K562 (cell line): ENCODE data around the gene FBXO10. TPM values are rescaled to one million over a fixed set of nuclear protein-coding genes. Genes with fewer than 3 reads are reported as not detected.

Experiments used
- ATAC-seq: fragments of 200-7000 bp; cut with Tn5 transposase; 3 replicates; pipeline ENCODE4 v1.9.1; 2020; ENCODE audit warnings: moderate library complexity
- BruUV-seq: library from RNA; stranded (reverse); fragments of 400-500 nt; replicated peaks from 2 replicates; lab custom pipeline; 2021; lab: Mats Ljungman, UMichigan
- CTCF ChIA-PET: fragments of 300-600 bp; formaldehyde crosslinking; extraction: SDS; loops from one replicate; lab custom pipeline; 2021; ENCODE audit warnings: low intra/inter-chr PET ratio; lab: Yijun Ruan, JAX
- POLR2A ChIA-PET: fragments of 300-600, 350-650 bp; sonication (Branson Sonifier 250); formaldehyde crosslinking; extraction: SDS; loops from one replicate; lab custom pipeline; 2021; ENCODE audit warnings: antibody characterized with exemption, inconsistent platforms; lab: Yijun Ruan, JAX
- DNase-seq, 4 experiments: peaks; one replicate each; pipeline versions ENCODE4 v3.0.0 to v3.0.0-alpha.2; 2011 to 2018; ENCODE audit warnings: low spot score in 3 of 4, mixed read lengths in 3 of 4; ENCODE audit errors: extremely low read depth in 1 of 4
- FAIRE-seq: peaks from 2 replicates; lab custom pipeline; 2011; peaks lifted over from hg19 to GRCh38; lab: Jason Lieb, UNC
- H2AFZ ChIP-seq: 2 replicates; pipeline ENCODE4 v1.6.0; 2011; ENCODE audit warnings: low read depth, low read length, control low read depth, inconsistent platforms
- H3K27ac ChIP-seq: fragments of 200-600 bp; 3 replicates; pipeline ENCODE4 v1.8.0; 2011; ENCODE audit warnings: low read depth, mild to moderate bottlenecking, control low read depth, inconsistent platforms, low read length, moderate library complexity, mixed read lengths; ENCODE audit errors: extremely low read depth
- H3K27me3 ChIP-seq, 2 experiments: fragments of 300-600 bp in 1 of 2; 2 replicates in 1 of 2; 3 replicates in 1 of 2; pipeline versions ENCODE4 v1.6.0 to v1.8.0; 2011; ENCODE audit warnings: inconsistent platforms in 2 of 2, low read length in 2 of 2, mild to moderate bottlenecking in 1 of 2, mixed read lengths in 1 of 2, moderate library complexity in 1 of 2; ENCODE audit not compliant: control insufficient read depth in 2 of 2, insufficient read depth in 2 of 2
- H3K36me3 ChIP-seq: fragments of 300-600 bp; 3 replicates; pipeline ENCODE4 v1.8.0; 2011; ENCODE audit warnings: mild to moderate bottlenecking, low read length, inconsistent platforms; ENCODE audit not compliant: control insufficient read depth, insufficient read depth
- H3K4me1 ChIP-seq, 2 experiments: fragments of 200-600 bp in 1 of 2; replicated peaks in 1 of 2; 2 replicates in 1 of 2; 3 replicates in 1 of 2; pipeline versions ENCODE4 v1.5.1 to v1.8.0; 2011; ENCODE audit warnings: inconsistent platforms in 2 of 2, low read length in 2 of 2, mild to moderate bottlenecking in 1 of 2, mixed read lengths in 1 of 2, moderate library complexity in 1 of 2; ENCODE audit not compliant: control insufficient read depth in 2 of 2, insufficient read depth in 2 of 2
- H3K4me2 ChIP-seq: 2 replicates; pipeline ENCODE4 v1.6.1; 2011; ENCODE audit warnings: low read length, control low read depth, inconsistent platforms, mixed read lengths; ENCODE audit not compliant: insufficient read depth
- H3K4me3 ChIP-seq: fragments of 200-600 bp; sonication (generic), shearing (Covaris generic); 2 replicates; pipeline ENCODE4 v1.5.1; 2016; ENCODE audit warnings: control low read depth, inconsistent platforms
- H3K79me2 ChIP-seq: fragments of 200-600 bp; 3 replicates; pipeline ENCODE4 v1.8.0; 2011; ENCODE audit warnings: low read length, inconsistent platforms; ENCODE audit not compliant: control insufficient read depth, insufficient read depth
- H3K9ac ChIP-seq, 2 experiments: 2 replicates each; pipeline versions ENCODE4 v1.6.0 to v1.6.1; 2011; ENCODE audit warnings: low read depth in 2 of 2, low read length in 2 of 2, control low read depth in 1 of 2, inconsistent platforms in 1 of 2, mild to moderate bottlenecking in 1 of 2, mixed read lengths in 1 of 2; ENCODE audit not compliant: insufficient read depth in 1 of 2
- H3K9me1 ChIP-seq: one replicate; pipeline ENCODE4 v1.6.0; 2011; ENCODE audit warnings: inconsistent platforms, mild to moderate bottlenecking, low read length, moderate library complexity; ENCODE audit not compliant: control insufficient read depth, insufficient read depth
- H3K9me3 ChIP-seq: replicated peaks from 2 replicates; pipeline ENCODE4 v1.5.1; 2011; ENCODE audit warnings: low read depth, low read length, inconsistent platforms; ENCODE audit not compliant: control insufficient read depth, insufficient read depth
- H4K20me1 ChIP-seq: replicated peaks from 2 replicates; pipeline ENCODE4 v1.6.1; 2011; ENCODE audit warnings: low read length, inconsistent platforms, mixed read lengths; ENCODE audit not compliant: control insufficient read depth, insufficient read depth
- CTBP1 ChIP-seq: fragments of 450-650 bp; IDR thresholded peaks from 2 replicates; pipeline ENCODE4 v1.6.1; 2016; ENCODE audit warnings: borderline replicate concordance
- ESRRA ChIP-seq: fragments of 450-650 bp; IDR thresholded peaks from 2 replicates; pipeline ENCODE4 v1.6.1; 2014; ENCODE audit warnings: low read depth, mild to moderate bottlenecking, moderate library complexity, borderline replicate concordance
- HLTF ChIP-seq: fragments of 450-650 bp; IDR thresholded peaks from 2 replicates; pipeline ENCODE4 v1.6.1; 2016
- NCOA6 ChIP-seq: fragments of 450-650 bp; IDR thresholded peaks from 2 replicates; pipeline ENCODE4 v1.6.1; 2017; ENCODE audit warnings: mild to moderate bottlenecking
- NFXL1 ChIP-seq: fragments of 450-650 bp; formaldehyde crosslinking; IDR thresholded peaks from 2 replicates; pipeline ENCODE4 v1.4.0; 2021; ENCODE audit warnings: mild to moderate bottlenecking
- SPI1 ChIP-seq: IDR thresholded peaks from 2 replicates; pipeline ENCODE4 v1.6.1; 2011; ENCODE audit warnings: low read depth, low read length, control low read depth, borderline replicate concordance
- XRCC3 ChIP-seq: fragments of 450-650 bp; IDR thresholded peaks from 2 replicates; pipeline ENCODE4 v1.6.1; 2017; ENCODE audit warnings: mild to moderate bottlenecking, moderate library complexity
- ZNF707 ChIP-seq: fragments of 250-450 bp; sonication (Bioruptor Pico); conservative IDR thresholded peaks from 2 replicates; pipeline ENCODE4 v1.8.0; 2022; ENCODE audit warnings: inconsistent platforms, mild to moderate bottlenecking, moderate library complexity
- ZNF766 ChIP-seq: fragments of 200-800 bp; sonication (Bioruptor generic); conservative IDR thresholded peaks from 2 replicates; pipeline ENCODE4 v1.6.1; 2016; ENCODE audit warnings: missing genetic modification characterization, missing compliant biosample characterization
- WGBS: fragments of 100-300 bp; shearing (Covaris generic); methylation state at CpG from one replicate; pipeline ENCODE4 v1.1.6; 2016; ENCODE audit warnings: low coverage, mixed read lengths; ENCODE audit not compliant: insufficient coverage; ENCODE audit errors: missing lambda C conversion rate; 5-methylcytosine and 5-hydroxymethylcytosine counted together
- in situ Hi-C: fragments of 300-500 bp; cut with MboI; formaldehyde crosslinking; loops from 4 replicates; pipeline ENCODE4 v1.15.0; 2018; ENCODE audit warnings: inconsistent platforms, mixed read lengths
- intact Hi-C: fragments of 100-400 bp; cut with micrococcal nuclease; formaldehyde crosslinking; loops from 2 replicates; pipeline ENCODE4 v1.14.2; 2022
- polyA plus RNA-seq, 8 experiments: library from polyadenylated mRNA; depleted of rRNA in 4 of 8; stranded (reverse) in 5 of 8; unstranded in 3 of 8; fragments of >200 nt; fragmentation: Nextera tagmentation in 2 of 8; fragmentation: Illumina TruSeq in 1 of 8; extraction: Ambion mirVana in 2 of 8; extraction: Trizol in 1 of 8; gene quantifications; 2 replicates each; pipeline versions ENCODE4 v1.2.1 to v1.2.3, GENCODE V29; 2011 to 2014; ENCODE audit warnings: inconsistent platforms in 1 of 8, missing spikeins in 1 of 8
- total RNA-seq, 7 experiments: library from RNA; depleted of rRNA in 6 of 7; stranded (reverse); fragments of >200 nt in 6 of 7; fragmentation: Illumina TruSeq in 2 of 7; extraction: Trizol in 2 of 7; gene quantifications; 2 replicates each; pipeline versions ENCODE4 v1.2.1 to v1.2.3, GENCODE V29; 2011 to 2021; ENCODE audit warnings: low replicate concordance in 1 of 7
- TF ChIP-seq, protein P1 (sequence below): fragments of 450-650 bp; IDR thresholded peaks from 2 replicates; pipeline ENCODE4 v1.6.1; 2016; ENCODE audit warnings: mild to moderate bottlenecking
- TF ChIP-seq, protein P2 (sequence below): fragments of 250-450 bp; sonication (Bioruptor Pico); IDR thresholded peaks from 2 replicates; pipeline ENCODE4 v1.4.0; 2020; ENCODE audit warnings: mild to moderate bottlenecking, moderate library complexity
- TF ChIP-seq, protein P3 (sequence below), 3 experiments: fragments of 200-800 bp in 1 of 3; fragments of 250-450 bp in 1 of 3; fragments of 450-650 bp in 1 of 3; sonication (Bioruptor Pico) in 1 of 3; sonication (Bioruptor generic) in 1 of 3; formaldehyde crosslinking in 1 of 3; IDR thresholded peaks; 2 replicates each; pipeline versions ENCODE4 v1.6.1 to v1.8.0; 2016 to 2022; ENCODE audit warnings: mild to moderate bottlenecking in 2 of 3, missing genetic modification characterization in 2 of 3, missing compliant biosample characterization in 1 of 3, moderate library complexity in 1 of 3

Gene FBXO10
- total and polyA plus RNA-seq, 9 of the 15 experiments (the other 6 are each of a cell fraction or from before 2014, with no cell fraction given) = 0.84 to 9.9 (median 6.0) TPM

DNA sequence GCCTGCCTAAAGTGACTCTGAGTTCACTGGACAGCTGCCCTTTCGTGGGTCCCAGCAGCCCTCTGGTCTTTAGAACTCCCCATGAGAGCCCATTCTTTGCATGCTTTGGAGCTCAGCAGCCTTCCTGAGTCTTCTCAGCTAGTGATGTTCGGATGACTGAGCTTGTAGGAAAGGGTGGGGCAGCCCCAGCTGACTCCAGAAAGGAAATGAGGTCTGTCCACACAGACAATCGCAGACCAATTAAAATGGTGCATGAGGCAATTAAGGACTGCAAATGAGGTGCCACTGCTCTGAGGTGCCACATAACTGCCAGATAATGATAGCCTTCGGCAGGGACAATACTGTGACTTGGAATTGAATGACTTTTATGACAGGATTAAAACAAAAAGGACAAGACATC lies 41.7 kb upstream of the FBXO10 start:
- no peaks in the 10 kb centered on the region for H3K9me3 ChIP-seq
- POLR2A ChIA-PET = interaction anchor here (2.2 kb wide), 1 partner anchor 9 kb away, joined by 6 read pairs; no protein-coding TSS in a partner anchor
- in situ Hi-C loops = no loop called here
- H3K9me1 ChIP-seq = no peaks in the 10 kb centered on the region
- no peak overlapping the region for H2AFZ ChIP-seq
- no peaks in the 10 kb centered on the region for H3K79me2 ChIP-seq
- FAIRE-seq = no peak
- TF ChIP-seq ESRRA (no peak), CTBP1 (no peak), NCOA6 (no peak), SPI1 (no peak), NFXL1 (CRISPR knock-in tag) (no peak), HLTF (no peak), ZNF707 (no peak), ZNF766 (CRISPR knock-in tag) (no peak), XRCC3 (no peak)
- TF ChIP-seq, protein P1, sequence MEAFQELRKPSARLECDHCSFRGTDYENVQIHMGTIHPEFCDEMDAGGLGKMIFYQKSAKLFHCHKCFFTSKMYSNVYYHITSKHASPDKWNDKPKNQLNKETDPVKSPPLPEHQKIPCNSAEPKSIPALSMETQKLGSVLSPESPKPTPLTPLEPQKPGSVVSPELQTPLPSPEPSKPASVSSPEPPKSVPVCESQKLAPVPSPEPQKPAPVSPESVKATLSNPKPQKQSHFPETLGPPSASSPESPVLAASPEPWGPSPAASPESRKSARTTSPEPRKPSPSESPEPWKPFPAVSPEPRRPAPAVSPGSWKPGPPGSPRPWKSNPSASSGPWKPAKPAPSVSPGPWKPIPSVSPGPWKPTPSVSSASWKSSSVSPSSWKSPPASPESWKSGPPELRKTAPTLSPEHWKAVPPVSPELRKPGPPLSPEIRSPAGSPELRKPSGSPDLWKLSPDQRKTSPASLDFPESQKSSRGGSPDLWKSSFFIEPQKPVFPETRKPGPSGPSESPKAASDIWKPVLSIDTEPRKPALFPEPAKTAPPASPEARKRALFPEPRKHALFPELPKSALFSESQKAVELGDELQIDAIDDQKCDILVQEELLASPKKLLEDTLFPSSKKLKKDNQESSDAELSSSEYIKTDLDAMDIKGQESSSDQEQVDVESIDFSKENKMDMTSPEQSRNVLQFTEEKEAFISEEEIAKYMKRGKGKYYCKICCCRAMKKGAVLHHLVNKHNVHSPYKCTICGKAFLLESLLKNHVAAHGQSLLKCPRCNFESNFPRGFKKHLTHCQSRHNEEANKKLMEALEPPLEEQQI = no peak
- TF ChIP-seq, protein P2, sequence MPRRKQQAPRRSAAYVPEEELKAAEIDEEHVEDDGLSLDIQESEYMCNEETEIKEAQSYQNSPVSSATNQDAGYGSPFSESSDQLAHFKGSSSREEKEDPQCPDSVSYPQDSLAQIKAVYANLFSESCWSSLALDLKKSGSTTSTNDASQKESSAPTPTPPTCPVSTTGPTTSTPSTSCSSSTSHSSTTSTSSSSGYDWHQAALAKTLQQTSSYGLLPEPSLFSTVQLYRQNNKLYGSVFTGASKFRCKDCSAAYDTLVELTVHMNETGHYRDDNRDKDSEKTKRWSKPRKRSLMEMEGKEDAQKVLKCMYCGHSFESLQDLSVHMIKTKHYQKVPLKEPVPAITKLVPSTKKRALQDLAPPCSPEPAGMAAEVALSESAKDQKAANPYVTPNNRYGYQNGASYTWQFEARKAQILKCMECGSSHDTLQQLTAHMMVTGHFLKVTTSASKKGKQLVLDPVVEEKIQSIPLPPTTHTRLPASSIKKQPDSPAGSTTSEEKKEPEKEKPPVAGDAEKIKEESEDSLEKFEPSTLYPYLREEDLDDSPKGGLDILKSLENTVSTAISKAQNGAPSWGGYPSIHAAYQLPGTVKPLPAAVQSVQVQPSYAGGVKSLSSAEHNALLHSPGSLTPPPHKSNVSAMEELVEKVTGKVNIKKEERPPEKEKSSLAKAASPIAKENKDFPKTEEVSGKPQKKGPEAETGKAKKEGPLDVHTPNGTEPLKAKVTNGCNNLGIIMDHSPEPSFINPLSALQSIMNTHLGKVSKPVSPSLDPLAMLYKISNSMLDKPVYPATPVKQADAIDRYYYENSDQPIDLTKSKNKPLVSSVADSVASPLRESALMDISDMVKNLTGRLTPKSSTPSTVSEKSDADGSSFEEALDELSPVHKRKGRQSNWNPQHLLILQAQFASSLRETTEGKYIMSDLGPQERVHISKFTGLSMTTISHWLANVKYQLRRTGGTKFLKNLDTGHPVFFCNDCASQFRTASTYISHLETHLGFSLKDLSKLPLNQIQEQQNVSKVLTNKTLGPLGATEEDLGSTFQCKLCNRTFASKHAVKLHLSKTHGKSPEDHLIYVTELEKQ (CRISPR knock-in tag) = no peak
- TF ChIP-seq, protein P3, sequence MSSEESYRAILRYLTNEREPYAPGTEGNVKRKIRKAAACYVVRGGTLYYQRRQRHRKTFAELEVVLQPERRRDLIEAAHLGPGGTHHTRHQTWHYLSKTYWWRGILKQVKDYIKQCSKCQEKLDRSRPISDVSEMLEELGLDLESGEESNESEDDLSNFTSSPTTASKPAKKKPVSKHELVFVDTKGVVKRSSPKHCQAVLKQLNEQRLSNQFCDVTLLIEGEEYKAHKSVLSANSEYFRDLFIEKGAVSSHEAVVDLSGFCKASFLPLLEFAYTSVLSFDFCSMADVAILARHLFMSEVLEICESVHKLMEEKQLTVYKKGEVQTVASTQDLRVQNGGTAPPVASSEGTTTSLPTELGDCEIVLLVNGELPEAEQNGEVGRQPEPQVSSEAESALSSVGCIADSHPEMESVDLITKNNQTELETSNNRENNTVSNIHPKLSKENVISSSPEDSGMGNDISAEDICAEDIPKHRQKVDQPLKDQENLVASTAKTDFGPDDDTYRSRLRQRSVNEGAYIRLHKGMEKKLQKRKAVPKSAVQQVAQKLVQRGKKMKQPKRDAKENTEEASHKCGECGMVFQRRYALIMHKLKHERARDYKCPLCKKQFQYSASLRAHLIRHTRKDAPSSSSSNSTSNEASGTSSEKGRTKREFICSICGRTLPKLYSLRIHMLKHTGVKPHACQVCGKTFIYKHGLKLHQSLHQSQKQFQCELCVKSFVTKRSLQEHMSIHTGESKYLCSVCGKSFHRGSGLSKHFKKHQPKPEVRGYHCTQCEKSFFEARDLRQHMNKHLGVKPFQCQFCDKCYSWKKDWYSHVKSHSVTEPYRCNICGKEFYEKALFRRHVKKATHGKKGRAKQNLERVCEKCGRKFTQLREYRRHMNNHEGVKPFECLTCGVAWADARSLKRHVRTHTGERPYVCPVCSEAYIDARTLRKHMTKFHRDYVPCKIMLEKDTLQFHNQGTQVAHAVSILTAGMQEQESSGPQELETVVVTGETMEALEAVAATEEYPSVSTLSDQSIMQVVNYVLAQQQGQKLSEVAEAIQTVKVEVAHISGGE (CRISPR knock-in tag; IDR thresholded peaks at IDR 0.05) = no peak
- H3K4me2 ChIP-seq = no peak overlapping the region
- 0% methylated on average over 4 of the region's 4 CpGs for WGBS
- no peaks in the 10 kb centered on the region for H3K4me1 ChIP-seq
- no peak for ATAC-seq
- H3K9ac ChIP-seq = no peak overlapping the region
- DNase-seq = no peak
- no TSS peak for BruUV-seq
- peaks cover 5% of the 10 kb centered on the region; the same call in 1 of the 2 replicates for H4K20me1 ChIP-seq
- peaks cover 38 to 52% of the 10 kb centered on the region in 2 experiments for H3K27me3 ChIP-seq
- intact Hi-C loops = no loop called here
- H3K36me3 ChIP-seq = no peaks in the 10 kb centered on the region
- H3K4me3 ChIP-seq = no peak overlapping the region
- CTCF ChIA-PET = no interaction called here
- no peak overlapping the region for H3K27ac ChIP-seq
